Central memory CD4-positive, alpha-beta T cell (primary cell): Measurements from ENCODE around the gene NAGA.
"Not testable (repeated sequence)": the region's sequence is repeated elsewhere in the genome, so short reads cannot be mapped to it uniquely, and the experiment has no call there.

Source experiments
- DNase-seq: peaks from one replicate; pipeline ENCODE4 v3.0.0; 2022
- total RNA-seq, 3 experiments: gene quantifications; one replicate each; lab custom pipeline; 2026; lab: John Stamatoyannopoulos, UW

The NAGA gene
- 15.0 to 31.4 (median 29.8) reads per million in 3 experiments for total RNA-seq

DNA sequence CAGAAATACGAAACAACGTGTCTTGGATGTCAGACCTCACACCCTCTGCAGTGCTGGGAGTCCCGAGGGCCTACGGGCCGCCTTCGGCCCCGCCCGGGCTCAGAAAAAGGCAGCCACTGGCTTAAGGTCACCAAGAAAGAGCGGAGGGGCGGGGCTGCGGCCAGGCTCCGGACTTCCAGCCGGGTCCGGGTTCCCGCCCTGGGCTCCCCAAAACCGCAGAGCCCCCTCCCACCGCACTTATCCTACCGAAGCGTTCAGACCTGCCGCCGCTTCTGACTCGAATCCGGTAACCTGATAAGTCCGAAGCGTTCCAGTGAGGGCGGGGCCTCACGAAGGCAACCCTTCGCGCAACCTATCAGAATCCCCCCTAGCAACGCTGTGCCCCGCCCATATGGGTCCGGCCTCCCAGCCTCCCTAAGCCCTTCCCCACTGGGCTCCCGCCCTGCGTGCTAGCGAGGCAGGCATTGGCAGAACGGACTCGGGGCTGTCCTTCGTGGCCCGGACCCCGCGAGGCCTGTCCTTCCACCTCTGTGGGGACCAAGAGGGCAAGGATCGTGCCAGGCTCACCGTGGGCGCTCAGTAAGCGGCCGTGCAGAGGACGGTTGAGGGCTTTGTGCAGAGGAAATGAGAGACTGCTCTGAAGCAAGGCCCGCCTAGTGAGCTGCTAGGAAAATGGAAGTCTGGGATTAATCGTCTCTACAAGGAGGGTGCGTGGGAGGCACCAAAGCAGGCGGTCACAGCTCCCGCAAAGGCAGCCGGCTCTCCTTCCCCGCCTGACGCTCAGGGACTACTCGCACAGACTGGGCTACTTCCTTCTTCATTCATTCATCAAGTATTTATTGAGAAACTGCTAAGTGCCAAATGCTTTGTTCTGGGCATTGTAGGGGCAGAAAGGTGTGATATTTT lies at the start of gene NAGA:
Gene NAGA, minus strand, starts transcription at position 296 of the 906 bp plus-strand sequence. CDS start 515 bp downstream, outside the sequence.
- DNase-seq, result peak; percentile 89

DNA sequence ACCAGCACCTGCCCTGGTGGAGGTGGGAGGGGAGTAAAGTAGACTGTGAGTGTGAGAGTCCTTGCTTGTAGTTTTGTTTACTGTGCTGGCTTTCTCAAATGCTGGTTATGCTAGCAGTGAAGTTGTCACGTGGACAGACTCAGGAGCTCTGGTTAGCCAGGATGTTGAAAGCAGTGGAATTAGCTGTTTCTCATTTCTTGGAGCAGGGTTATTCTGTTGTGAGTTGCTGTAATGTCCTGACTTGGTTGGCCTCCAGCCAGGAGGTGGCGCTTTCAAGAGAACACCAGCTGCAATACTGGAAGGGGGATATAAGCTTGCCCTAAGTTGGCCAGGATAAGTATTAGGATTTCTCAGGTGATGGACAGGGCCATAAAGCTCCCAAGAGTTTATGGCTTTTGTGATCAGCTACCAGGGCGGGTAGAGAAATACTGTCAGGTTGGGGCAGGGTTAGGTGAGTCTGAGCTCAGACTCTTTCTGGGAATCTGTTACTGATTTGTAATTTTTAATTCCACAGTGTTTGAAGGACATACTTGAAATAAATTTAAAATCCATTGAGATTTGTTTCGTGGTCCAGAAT lies 46.3 kb upstream of the NAGA start:
- no peak for DNase-seq

DNA sequence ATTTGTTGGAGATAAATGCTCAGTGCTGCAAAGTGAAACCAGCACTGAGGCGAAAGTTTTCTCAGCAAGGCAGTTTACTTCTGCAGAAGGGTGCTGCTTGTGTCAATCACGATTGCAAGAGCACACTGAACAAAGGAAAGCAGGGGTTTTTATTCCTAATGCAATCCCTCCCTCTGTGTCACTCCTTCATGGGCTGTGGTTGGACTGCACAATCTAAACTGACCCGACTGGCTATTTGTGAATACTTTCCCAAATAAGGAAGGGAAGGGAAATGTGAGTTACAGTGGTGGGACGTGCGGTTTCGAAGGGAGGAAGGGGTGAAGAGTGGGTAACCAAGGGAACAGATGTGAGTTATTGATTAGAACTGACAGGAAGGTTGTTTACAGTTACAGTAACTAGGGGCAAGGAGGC lies 44.8 kb upstream of the NAGA start:
- not testable (repeated sequence) for DNase-seq

DNA sequence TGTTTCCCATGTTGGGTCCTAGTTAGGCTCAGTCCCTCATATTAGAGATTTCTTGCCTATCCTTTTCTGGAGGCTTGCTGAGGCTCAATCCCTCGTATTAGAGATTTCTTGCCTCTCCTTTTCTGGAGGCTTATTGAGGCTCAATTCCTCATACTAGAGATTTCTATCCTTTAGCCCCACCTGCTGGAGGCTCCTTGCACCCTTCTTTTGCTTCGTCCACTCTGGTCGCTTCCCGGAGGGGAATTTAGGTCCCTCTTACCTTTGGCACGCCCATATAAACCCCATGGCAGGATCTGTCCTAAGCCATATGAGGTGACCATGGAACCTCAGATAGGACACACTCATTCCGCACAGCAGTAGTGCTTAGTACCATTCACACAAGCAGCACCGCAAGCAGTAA lies 44.1 kb upstream of the NAGA start:
- DNase-seq, result no peak

DNA sequence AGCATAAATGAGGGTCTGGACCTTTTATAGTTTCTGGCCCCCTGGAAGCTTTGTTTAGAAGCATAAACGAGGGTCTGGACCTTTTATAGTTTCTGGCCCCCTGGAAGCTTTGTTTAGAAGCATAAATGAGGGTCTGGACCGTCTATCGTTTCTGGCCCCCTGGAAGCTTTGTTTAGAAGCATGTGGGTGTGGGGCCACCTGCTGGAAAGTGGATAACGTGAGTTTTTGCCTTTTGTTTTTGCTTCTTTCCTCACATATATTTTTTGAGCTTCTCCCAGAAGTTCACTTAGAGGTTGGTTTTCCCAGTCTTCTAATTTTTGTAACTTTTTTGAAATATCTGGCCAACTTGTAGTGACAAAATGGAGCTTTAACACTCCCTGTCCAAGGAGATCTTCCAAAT lies 42.2 kb upstream of the NAGA start:
- not testable (repeated sequence) for DNase-seq

DNA sequence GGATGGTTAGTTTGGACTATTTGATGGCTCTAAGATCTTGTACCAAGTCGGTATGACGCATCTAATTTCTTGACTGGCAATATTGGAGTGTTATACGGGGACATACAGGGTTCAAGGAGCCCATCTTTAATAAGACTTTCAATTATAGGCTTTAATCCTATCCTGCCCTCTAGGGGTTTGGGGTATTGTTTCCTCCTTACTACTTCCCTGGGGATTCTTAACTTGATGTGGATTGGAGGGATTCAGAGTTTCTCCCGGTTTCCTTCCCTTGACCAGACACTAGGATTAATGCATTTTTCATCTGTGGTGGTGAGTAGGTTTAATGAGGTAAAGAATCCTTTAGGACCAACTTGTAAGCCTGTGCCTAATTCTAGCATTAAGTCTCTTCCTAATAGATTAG lies 41.2 kb upstream of the NAGA start:
- DNase-seq, result no peak

DNA sequence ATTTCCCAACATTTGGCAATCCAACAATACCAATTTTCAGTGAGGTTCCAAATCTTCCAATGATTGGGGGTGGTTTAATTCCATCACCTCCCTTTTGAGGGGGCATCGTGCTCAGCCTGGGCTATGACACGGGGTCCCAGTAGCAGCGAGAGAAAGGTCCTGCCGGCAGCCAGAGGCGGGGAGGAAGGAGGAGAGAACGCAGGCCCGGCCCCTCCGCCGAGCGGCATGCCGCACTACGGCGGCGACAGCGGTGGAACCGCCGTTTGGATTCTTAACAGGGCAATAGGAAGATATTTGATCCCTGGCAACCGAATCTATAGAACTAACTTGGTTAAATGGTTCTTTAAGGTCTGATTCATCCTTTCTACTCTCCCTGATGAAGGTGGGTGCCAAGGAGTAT lies 38.2 kb upstream of the NAGA start:
- DNase-seq, result no peak

DNA sequence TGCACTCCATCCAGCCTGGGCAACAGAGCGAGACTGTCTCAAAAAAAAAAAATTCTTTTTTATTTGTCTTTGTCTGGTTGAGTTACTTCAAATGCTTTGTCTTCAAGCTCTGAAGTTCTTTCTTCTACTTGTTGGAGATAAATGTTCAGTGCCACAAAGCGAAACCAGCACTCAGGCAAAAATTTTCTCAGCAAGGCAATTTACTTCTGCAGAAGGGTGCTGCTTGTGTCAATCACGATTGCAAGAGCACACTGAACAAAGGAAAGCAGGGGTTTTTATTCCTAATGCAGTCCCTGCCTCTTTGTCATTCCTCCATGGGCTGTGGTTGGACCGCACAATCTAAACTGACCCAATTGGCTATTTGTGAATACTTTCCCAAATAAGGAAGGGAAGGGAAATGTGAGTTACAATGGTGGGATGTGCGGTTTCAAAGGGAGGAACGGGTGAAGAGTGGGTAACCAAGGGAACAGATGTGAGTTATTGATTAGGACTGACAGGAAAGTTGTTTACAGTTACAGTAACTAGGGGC lies 33.8 kb upstream of the NAGA start:
- DNase-seq, result not testable (repeated sequence)

DNA sequence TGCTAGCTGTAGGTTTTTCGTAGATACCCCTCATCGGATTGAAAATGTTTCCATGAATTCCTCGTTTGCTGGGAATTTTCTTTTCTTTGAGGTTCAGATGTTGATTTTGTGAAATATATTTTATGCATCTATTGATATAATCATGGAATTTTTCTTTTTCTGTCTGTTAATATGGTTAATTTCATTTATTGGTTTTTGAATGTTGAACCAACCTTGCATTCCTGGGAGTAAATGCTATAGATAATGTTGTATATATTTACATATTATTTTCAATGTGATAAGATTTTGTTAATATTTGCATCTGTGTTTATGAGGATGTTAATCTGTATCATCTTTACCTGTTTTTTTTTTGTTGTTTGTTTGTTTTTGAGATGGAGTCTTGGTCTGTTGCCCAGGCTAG lies 30.6 kb upstream of the NAGA start:
- DNase-seq, result no peak

DNA sequence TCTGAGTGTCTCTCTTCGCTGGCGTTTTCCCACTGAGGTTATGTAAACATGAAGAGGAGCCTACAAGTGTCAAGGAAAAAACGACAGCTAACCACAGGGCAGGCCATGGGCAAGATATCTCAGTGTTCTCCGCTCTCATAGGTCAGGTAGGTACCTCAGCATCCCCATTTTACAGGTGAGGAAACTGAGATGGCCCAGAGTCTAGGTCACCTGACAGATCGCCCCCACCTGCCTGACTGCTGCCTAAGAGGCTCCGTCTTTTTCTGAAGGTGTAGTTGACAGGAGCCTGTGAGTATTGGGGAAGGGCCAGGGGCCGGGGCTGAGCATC lies 20.8 kb upstream of the NAGA start:
- DNase-seq, result no peak

DNA sequence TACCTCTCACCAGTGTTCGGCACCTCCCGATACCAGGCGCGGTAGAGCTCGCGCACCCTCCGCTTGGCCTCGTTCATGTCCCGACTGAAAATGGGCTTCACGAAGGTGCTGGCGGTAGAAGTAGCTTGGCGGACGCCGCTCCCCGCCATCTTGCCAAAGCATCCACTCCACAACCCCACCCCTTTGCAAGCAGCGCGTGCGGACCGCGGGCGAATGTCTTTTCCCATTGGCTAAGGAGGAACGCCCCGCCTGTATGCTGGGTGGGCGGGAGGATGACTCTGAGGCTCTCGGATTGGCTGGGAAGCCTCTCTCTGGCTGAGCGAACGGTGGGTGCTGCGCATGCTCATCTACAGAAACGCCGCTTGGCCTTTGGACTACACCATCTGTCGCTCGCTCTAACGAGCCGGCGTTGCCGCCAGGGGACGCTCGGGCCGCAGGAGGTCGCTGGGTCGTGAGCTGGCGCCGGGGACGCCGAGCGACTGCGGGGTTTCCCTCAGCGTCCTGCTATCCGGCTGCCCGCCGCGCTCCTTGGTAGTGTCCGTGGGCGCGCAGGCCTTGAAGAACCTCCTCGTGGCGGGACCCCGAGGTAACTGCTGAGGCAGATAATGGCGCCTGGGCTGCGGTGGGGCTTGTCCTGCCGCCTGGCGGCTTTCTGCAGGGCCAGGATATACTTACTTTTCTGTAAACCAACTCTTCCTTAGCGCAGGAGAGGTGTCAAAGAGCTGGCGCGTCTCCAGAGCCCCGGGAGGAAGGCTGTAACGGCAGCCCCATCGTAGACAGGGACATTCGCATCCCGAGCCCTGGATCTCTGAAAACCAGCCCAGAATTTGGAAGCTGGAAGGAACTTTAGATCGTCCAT lies 20.2 kb upstream of the NAGA start, which contains the start of gene NDUFA6:
Gene NDUFA6, minus strand, starts transcription at position 177 of the 859 bp plus-strand sequence. Its CDS starts 28 bp downstream, at position 149.
- peak; percentile 99 for DNase-seq

DNA sequence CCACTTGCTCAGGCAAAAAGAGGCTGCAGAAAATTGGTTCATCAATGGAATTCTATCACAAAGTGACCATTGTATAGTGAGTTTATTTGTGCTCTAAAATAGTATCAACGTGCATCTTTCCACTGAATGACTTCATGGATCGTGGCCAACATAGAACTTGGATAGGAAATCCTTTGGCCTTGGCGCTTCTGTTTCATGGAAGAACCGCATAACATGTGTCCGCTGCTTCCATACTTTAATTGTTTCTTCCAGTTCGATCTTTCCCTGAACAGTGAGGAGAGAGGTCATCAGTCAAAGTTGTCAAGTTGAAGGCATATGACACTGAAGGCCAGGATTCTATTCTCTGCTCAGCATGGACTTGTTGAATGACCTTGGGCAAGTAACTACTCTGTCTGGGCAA lies 15.4 kb upstream of the NAGA start:
- no peak for DNase-seq

DNA sequence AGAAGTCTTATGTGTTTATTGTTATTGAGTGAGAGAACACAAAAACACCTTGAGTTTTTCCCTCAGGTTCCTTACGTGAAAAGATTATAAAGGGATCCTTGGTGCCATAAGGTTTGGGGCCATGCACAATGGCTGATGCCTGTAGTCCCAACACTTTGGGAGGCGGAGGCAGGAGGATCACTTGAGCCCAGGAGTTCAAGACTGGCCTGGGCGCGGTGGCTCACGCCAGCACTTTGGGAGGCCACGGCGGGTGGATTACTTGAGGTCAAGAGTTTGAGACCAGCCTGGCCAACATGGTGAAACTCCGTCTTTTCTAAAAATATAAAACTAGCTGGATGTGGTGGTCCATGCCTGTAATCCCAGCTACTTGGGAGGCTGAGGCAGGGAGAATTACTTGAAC lies 14.3 kb upstream of the NAGA start:
- DNase-seq, result no peak

DNA sequence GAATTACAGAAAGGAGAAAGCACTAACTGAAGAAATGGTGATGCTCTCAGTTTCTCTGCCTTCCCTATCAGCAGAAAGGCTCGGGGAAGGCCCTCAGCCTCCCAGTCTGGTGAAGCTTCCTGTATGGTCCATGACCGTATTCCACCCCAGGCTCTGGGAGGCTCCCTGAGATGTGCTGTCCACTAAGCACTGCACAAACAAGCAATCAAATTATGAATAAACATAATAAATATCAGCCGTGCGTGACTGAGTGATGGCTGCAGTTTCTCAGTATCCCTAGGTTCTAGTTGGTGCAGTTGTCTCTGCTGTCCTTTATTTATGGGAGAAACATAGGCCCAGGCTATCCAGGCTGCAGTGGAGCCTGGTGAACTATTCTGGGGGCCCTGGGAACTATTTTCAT lies 12.5 kb upstream of the NAGA start:
- DNase-seq, result no peak

DNA sequence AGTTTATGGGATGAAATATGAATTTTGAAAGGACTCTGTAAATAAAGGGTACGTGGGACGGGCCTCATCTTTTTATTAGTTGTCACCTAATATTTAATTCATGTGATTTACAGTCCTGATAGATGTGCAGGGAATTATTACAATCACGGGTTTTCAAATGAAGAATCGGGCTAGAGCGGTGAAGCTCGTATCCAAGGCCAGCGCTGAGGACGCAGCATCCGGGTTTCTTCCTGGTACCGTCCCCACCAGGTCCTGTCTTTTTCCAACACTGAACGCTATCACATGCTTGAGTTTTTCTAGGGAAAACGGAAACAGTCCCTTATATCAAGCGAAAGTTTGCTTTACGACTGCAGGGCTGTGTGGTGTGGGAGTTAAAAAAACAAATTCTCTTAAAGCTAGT lies 9.7 kb upstream of the NAGA start:
- DNase-seq, result no peak

DNA sequence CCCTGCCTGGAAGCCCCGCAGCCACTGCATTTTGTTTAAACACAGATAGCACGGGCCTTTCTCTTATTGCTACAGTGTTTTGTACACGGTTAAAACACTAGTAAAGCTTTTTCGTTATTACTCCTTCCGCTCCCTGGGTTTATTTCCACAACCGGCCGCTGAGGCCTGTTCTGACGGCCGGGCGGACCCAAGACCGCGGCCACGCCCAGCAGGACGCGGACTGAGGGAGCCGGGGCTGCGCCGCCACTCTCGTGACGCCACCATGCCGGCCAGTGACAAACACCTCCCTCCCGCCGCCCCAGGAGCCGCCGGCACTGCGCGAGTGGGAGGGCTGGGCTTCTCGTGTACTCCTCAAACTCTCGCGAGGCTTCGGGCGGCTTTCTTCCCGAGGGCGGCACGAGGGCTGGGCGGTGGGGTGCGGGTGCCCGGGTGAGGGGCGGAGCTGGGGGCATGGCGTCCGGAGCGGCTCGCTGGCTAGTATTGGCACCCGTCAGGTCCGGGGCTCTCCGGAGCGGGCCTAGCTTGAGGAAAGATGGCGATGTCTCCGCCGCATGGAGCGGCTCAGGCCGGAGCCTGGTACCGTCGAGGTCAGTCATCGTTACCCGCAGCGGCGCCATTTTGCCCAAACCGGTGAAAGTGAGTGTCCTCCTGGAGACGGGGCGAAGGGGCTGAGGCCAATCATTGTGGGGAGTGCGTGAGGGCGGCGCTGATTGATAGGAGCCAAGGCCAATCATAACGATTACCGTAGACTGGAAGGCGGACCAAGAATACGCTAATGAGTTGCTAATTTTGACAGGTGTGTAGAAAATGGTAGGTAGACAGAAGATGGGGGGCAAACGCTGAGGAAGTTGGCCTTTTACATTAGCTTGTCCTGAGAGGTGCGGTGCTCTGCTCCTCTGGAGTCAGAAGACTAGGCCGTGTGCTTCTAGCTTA lies 9.0 kb upstream of the NAGA start, which contains the start of gene SMDT1:
Gene SMDT1, plus strand, starts transcription at position 382 of the 933 bp plus-strand sequence. Its CDS starts 69 bp downstream, at position 451.
- peak; percentile 99 for DNase-seq

DNA sequence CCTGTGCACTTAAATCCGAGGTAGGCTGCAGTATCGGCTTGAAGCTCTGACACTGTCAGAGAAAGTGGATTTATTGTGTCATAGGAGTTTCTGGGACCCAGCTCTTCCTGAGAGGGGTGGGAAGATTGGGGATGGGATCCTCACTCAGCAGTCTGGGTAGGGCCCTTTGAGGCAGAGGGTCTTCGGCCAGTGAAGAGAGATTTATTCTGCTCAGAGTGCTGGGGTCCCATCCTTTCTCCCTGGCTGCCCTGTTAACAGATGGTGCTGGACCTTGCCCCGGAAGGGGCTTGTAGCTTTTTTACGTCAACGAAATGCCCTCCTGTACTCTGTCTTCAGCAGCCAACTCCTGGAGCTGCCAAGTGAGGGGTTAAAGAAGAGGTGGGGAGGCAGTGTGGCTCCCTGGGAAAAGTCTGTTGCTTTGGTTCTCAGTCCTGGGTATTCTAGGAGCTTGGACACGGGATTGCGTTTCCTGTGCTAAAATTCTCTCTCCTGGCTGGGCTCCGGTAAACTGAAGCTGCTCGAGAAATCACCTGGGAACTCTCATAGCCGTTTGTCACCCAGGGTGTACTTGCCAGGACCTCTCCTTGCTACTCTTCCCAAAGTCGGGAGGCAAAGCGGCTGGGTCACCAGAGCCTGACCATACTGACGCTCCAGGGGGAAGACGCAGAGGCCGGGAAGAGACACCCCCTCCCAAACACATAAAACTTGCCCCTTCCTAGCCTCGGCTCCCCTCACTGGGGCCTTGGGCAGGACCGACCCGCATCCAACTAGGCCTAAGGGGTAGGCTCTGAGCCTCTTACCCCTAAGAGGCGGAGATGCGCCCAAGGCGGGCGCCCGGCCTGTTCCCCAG lies 8.1 kb upstream of the NAGA start:
- no peak for DNase-seq

DNA sequence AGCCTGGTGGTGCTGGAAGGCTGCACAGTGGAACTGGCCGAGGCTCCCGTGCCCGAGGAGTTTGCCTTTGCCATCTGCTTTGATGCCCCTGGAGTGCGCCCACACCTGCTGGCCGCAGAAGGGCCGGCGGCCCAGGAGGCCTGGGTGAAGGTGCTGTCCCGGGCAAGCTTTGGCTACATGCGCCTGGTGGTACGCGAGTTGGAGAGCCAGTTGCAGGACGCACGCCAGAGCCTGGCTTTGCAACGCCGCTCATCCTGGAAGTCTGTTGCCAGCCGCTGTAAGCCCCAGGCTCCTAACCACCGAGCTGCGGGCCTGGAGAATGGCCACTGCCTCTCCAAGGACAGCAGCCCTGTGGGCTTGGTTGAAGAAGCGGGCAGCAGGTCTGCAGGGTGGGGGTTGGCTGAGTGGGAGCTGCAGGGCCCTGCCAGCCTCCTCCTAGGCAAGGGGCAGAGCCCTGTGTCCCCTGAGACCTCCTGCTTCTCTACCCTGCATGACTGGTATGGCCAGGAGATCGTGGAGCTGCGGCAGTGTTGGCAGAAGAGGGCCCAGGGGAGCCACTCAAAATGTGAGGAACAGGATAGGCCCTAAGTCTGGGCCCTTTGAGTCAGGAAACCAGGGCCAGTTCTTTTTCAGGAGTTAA lies 7.0 kb upstream of the NAGA start:
- no peak for DNase-seq

DNA sequence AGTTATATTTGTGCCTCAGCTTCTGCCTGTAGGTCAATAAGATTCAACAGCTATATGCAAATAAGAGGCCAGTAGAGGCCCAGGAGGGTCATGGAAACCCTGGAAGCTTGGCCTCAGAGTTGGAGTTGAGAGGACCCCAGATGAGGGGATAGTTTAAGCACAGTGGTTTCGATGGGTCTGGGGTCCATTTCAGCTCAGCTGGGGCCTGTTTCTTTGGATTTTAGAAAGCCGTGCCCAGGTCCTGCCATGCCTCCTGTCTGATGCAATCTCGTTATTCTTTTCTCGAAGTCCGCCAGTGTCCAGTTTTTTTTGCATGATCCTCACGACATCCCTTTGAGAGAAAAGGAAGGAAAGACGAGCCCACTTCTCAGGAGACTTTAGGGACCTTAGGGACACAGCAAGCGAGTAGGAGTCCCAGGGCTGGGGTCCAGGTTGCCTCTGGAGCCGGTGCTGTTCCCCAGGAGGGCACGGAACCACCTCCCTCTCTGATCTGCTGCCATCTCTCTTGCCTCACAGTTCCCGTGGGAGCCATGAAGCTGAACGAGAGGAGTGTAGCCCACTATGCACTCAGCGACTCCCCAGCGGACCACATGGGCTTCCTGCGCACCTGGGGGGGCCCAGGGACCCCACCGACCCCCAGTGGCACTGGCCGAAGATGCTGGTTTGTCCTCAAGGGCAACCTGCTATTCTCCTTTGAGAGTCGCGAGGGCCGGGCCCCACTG lies 6.3 kb upstream of the NAGA start:
- no peak for DNase-seq
